ENCODE data around the gene PRDX3.
A peak's percentile ranks its signal among the peaks of the same experiment; 100 is the strongest.
"Not testable (repeated sequence)": the region's sequence is repeated elsewhere in the genome, so short reads cannot be mapped to it uniquely, and the experiment has no call there.

PRDX3 gene

GRCh38 chr10:119161680-119162451, 16.7 kb downstream of the PRDX3 start:
- DNase-seq = no peak

DNA sequence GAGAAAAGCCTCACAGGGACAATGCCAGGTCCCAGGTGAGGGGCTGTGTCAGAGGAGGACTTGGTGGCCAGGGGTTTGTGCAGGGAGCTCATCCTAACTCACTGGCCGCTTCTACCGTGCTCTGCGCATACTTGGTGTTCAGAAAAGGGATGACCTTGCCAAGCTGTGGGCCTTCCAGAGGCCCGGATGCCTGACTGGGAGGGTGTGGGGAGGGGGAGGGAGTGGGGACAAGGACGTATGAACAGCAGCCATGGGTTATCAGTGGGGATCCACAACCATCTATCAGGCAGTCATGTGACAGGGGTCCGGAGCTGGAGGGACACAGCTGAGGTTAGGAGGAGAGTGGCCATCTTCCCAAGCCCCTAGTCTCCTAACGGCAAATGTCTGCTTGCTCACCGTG, 19.3 kb downstream of the PRDX3 start:
- no peak for DNase-seq

GRCh38 chr10:119153661-119154060, 25.0 kb downstream of the PRDX3 start:
- no peak for DNase-seq

- no peak for DNase-seq
Observed at GRCh38 chr10:119153041-119153440, 25.6 kb downstream of the PRDX3 start.

- not testable (repeated sequence) for DNase-seq
Observed at GRCh38 chr10:119151601-119152000, 27.0 kb downstream of the PRDX3 start.

GRCh38 chr10:119149729-119150128, 28.9 kb downstream of the PRDX3 start:
- no peak for DNase-seq

GRCh38 chr10:119149157-119149556, 29.5 kb downstream of the PRDX3 start:
- no peak for DNase-seq

GRCh38 chr10:119143657-119144056, 35.0 kb downstream of the PRDX3 start:
- no peak for DNase-seq

DNA sequence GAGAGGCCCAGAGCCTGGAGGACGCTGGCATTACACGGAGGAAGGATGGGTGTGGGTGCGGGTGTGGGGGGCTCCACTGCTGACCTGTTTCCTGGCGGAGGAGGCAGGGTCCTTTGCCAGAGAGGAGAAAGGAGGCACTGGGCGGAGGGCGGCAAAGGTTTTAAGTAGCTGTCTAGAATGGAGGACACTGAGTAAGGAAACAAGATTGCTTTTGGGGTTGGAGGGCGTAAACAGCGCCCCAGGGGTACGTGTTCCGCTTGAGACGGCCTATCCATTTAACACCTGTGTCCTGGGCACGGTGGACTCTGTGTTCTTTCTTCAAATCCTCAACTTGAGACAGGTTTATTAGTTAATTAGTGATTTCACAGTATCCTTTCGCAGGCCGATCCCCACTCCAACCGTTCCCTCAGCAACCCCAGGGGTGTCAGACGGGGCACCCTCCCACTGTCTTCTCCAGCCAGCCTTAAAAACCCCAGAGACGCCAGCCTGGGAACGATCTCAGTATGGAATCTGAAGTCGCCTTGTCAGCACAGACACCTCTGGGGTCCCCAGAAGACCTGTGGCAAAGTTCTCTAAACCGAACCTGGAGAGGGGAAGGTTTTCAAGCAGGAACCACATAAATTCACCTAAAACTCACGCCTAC, 37.9 kb downstream of the PRDX3 start:
- no peak for DNase-seq

GRCh38 chr10:119139464-119140067, 39.0 kb downstream of the PRDX3 start:
- DNase-seq = no peak

- no peak for DNase-seq
Observed at GRCh38 chr10:119138346-119139306, 40.0 kb downstream of the PRDX3 start.

DNA sequence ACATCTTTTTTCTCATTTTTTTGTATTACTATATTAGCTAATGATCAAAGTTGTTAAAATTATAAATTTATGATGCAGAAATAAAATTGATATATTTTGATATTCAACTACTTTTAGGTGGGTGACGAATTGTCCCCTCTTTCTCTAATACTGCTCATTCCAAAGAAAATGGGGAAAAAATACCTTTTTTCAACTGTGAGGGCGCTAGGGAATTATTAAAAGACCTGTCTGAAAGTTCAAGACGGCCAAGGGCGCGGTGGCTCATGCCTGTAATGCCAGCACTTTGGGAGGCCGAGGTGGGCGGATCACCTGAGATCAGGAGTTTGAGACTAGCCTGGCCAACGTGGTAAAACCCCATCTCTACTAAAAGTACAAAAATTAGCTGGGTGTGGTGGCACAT, 40.7 kb downstream of the PRDX3 start:
- DNase-seq = not testable (repeated sequence)

- DNase-seq = no peak
Observed at GRCh38 chr10:119136084-119136483, 42.5 kb downstream of the PRDX3 start.

DNA sequence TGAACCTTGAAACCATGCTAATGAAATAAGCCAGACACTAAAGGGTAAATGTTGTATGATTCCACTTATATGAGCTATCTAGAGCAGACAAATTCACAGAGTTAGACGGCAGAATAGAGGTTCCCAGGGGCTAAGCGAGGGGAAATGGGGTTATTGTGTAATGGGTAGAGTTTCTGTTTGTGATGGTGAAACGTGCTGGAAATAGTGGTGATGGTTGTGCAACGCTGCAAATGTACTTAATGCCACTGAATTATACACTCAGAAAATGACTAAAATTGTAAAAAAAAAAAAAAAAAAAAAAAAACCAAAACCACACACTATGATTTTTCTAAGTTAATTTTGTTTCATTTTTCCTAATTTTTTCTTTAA, 43.1 kb downstream of the PRDX3 start:
- no peak for DNase-seq

- no peak for DNase-seq
Observed at GRCh38 chr10:119133949-119134348, 44.7 kb downstream of the PRDX3 start.

GRCh38 chr10:119132521-119133345, 45.9 kb downstream of the PRDX3 start:
- DNase-seq = no peak

GRCh38 chr10:119131512-119132240, 46.9 kb downstream of the PRDX3 start:
- peak; percentile 9 for DNase-seq

- DNase-seq = no peak
Observed at GRCh38 chr10:119129721-119130120, 48.9 kb downstream of the PRDX3 start.

DNA sequence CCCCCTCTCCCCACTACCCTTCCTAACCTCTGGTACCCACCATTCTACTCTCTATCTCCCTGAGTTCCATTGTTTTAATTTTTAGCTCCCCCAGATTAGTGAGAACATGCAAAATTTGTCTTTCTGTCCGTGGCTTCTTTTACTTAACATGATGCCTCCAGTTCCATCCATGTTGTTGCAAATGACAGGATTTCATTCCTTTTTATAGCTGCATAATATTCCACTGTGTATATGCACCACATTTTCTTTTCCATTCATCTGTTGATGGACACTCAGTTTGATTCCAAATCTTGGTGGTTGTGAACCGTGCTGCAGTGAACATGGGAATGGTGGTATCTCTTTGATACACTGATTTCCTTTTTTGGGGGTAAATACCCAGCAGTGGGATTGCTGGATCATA, 52.7 kb downstream of the PRDX3 start:
- no peak for DNase-seq

GRCh38 chr10:119120875-119121274, 57.7 kb downstream of the PRDX3 start:
- DNase-seq = no peak

DNA sequence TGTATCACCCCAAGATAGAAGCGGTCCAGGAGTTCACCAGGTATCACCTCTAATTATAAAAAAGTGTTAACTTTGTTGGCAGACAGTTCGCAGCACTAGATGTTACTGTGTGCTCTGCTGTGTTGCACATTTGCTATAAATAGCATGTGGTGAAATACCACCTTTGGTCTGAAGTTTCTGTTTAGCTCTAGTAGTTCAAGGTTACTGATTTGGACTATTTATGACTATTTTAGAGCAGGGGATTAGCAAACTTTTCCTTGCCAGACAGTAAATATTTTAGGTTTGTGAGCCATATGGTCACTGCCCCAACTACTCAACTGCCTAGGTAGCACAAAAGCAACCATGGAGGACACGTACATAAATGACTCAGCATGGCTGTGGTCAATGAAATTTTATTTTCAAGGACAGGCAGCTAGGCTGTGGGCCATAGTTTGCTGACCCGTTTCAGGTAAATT, 58.2 kb downstream of the PRDX3 start:
- DNase-seq = no peak
